ENCODE results near the gene RASGEF1B.

The RASGEF1B gene

DNA sequence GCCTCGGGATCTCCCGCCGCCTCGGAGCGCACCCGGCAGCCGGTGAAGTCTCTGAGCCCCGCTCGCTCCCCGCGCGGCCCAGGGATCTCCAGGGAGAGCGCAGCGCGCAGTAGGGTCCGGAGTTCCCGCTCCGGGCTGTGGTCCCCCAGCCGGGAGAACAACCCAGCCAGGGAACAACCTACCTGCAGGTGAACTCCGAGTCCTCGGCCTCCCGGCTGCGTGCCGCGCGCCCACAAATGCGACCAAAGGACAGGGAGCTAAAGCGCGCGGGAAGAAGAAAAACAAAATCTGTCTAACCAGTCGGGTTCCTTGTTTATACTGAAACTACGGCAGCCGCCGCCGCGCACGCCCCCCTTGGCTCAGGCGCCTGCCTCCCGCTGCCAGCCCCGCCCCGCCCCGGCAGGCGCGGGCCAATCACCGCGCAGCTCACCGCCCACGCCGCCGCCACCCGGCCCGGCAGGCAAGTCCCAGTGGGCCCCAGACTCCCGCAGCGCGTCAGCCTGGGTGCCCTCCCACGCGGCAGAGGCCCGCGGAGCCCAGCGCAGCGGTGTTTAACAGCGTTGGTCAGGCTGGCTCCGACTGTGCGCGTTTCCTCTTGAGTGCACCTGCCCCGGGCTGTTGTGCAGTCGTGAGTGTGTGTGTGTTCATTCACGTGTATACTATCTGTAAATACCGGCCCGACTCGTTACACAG lies at the start of gene RASGEF1B:
RASGEF1B (minus strand) TSS at position 320 of the 693 bp plus-strand sequence. CDS start 12,399 bp downstream, outside the sequence.
- peak; percentile 81 to 91 for DNase-seq (ENCODE audit: low read depth in 2 of 2)

DNA sequence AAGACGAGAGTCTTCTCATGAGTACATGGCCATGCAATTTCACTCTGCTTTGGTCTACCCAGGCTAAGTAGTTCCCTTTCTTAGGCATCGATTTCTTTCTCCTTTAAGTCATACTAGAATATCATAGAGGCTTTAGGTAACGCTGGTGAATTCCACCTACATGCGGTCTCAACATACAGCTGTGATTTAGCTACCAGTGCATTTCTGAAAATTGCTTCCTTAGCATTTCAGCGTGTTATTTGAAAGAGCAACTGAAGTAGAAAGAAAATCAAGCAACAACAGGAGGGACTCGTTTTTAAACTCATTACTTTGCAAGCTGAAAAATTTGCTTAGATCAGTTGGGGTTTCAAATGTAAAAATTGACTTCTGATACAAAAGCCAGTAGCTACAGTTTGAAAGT lies 48.1 kb upstream of the RASGEF1B start:
- DNase-seq (ENCODE audit: low read depth in 2 of 2), result no peak

DNA sequence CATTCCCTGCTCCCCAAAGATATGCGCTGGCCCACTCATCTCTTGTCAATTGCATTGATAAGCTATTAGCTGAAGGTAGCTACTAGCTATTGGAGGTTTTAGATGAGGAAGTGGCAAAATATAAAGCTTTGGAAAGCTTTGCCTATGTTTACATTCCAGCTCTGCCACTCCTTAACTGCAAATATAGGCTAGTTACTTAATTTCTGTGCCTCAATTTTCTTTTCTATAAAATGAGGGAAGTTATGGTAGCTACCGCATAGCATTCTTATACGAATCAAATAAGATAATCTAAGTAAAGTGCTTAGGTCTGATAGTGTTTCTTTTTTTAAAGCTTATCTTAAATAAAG lies 47.7 kb upstream of the RASGEF1B start:
- DNase-seq (ENCODE audit: low read depth in 2 of 2), result no peak

DNA sequence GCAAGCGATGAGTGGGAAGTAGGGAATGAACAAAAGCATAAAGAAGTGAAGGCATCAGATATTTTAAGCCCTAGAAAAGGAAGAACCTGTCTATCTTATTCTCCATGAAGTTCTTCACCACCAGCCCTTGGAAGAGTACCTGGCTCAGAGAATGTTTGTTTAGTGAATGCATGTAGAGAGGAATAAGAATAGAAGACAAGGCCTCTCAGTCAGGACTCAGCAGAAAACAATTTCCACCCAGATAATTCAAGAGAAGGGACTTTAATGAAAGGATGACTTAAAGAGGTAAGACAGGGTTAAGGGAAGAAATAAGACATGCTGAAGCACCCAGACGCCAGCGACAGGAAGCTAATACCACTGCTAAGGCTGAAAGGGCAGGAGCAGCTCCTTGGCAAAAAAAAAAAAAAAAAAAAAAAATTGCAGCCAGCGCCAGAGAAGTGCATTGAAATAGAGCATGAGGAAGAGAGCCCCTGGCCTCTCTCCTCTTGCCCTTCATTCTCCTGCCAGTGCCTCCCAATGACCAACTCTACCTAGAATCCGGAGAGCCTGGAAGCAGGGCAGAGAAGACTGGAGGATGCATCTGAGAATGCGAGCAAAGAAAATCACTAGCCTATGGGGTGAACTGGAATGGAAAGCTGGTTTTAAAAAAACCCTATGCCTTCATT lies 47.2 kb upstream of the RASGEF1B start:
- no peak for DNase-seq (ENCODE audit: low read depth in 2 of 2)

DNA sequence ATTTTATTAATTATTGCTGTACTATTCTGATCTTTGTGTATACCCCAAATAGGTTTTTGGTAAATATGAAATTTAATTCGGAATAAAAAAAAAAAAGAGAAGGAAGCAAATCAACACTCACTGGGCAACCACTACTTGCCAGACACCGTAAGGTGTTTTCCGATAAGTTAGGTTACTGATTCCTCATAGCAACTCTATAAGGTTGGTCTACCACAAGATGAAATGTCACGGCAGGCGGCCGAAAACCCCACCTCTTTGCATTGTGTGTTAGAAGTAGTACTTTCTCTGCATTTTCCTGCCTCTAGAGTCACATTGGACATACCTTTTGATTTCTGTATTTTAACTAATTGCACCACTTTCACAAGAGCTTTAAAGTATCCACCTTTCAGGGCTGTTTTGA lies 44.5 kb upstream of the RASGEF1B start:
- no peak for DNase-seq (ENCODE audit: low read depth in 2 of 2)

DNA sequence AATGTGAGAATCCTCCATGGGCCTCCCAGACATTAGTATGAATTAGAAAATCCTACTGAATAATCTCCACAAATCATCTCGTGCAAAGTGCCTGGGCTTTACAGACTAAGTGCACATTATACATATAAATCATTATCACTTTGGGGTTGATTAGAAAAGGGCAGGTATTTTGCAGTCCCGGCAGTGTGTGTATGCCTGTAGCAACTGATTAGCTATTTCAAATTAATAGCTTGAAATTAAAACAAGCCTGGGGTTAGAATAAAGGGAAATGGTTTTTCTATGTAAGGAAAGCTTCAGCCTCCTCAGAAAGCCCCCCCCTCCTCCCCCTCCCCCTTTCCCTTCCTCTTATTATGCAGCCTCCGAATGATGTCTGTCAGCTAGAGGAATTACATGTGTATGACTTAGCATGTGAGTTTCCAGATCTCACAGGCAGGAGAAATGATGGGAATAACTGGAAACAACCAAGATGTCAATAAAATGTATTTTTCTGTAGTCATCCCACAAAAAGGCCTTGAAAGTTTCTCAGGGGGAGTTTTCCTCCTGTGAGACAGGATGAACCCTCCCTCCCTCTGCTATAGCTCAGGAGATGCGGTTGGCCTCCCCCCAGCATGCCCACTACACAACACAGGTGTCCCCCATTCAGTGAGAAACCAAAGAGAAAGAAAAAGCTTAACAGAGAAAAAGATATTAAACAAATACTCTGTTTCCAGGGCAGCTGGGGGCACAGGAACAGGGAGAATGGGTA lies 41.2 kb upstream of the RASGEF1B start:
- DNase-seq (ENCODE audit: low read depth in 2 of 2), result no peak

DNA sequence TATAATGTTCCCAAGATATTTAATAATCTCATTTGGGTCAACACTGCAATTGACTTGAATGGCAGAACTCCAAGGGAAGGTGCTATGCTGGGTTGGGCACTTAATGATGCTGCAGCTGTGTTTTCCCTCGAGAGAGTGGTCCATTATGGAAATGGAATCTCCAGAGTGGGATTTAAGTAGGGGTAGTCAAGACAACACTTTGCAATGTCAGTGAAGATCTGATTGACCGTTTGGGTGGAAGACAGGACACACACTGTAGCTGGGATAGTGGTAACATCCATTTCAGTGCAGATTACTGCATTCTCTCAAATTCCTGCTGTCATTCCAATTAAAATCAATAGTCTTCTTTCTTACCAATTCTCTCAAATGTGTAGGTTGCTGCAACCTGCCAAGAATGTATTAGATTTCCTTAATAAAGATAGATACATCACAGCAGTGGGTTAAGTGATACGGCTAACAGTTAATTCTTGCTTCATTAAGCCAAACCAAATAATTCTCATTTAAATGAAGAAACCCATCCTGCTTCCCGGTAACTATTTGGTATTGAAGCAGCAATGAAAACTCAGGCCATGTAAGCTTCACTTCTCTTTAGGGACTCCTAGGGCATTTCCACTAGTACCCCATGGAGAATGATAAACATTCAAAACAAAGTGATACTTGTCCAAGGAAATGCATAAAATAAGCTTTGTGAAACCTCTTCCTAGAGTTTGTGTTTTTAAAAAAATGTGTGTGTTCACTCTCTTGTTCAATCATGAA lies 40.5 kb upstream of the RASGEF1B start:
- no peak for DNase-seq (ENCODE audit: low read depth in 2 of 2)

DNA sequence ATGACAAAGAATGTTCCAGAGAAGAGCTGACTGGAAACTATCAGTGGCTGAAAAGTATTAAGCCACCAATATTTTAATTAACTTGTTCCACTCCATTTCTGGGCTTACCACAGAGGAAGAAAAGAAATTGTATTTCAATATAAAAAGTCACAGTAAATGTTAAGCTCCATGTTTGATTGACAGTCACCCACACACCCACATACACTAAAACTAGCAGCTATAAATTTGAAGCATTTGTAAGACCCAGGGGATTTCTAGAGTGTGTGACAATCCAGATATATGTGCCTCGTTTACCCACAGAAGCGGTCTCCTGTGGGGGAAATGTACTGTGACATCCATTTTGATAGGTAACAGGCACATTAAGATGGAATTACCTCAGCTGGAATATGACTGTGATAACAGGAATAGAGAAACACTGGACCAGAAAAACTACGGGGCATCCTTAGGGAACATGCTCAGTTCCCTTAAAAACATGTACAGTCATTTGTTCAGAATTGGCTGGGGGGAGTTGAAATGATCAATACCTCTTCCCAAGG lies 39.0 kb upstream of the RASGEF1B start:
- no peak for DNase-seq (ENCODE audit: low read depth in 2 of 2)

DNA sequence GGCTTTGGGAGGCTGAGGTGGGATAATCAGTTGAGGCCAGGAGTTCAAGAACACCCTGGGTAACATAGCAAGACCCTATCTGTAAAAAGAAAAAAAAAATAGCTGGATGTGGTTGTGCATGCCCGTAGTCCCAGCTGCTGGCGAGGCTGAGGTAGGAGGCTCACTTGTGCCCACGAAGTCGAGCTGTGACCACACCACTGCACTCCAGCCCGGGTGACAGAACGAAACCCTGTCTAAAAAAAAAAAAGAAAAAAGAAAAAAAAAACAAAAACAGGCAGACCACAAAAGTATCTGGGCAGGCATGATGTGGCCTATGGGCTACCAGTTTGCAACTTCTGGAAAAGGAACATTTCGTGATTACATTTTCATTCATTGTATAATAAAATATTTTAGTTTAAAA lies 38.1 kb upstream of the RASGEF1B start:
- no peak for DNase-seq (ENCODE audit: low read depth in 2 of 2)

DNA sequence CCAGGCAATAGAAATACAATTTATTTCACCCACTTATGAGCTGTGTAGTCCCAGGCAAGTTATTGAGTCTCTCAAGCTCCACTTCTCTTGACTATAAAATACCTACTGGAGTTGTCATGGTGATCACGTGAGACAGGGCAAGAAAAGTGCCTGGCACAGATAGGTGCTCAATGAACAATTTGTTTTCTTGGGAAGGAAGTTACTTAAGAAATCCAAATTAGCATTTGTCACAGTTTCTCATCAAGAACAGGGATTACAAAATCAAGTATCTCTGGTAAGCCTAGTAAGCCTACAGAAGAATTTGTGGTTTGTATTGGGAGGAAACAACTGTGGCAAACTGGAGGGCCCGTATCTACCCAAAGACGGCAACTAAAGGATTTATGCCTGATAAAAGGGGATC lies 37.5 kb upstream of the RASGEF1B start:
- DNase-seq (ENCODE audit: low read depth in 2 of 2), result no peak

DNA sequence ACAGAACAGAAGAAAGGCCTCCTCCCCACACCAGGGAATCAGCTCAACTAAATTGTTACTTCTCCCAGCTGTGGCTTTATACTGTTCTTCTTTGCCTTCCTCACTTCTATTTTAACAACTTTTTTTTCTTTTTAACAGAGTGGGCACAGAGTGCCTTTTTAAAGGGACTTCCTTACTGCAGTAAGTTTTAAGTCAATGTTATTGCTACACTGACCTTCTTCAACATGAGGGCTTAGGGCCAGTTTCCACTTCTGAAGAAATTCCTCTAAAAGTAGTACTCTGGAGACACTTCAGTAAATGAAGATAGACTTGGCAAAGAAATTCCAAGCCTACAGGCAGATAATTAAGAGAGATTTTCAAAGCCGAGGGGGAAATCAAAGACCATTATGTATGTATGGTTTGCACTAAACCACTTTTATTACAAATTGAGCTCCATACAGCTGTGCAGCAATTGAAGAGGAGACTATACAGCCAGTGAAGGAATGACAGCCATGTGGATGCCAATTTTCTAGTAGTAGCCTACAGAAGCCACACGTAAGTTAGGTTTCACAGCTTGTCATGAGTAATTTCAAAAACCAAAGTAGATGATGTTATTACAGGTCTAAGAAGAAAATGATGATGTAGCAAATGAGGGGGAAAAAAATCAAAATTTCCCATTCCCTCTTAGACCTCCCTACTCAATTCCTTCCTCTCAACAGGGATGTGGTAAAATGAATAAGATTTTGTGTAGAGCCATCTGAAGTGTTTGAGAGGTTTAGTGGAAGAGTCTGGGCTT lies 36.9 kb upstream of the RASGEF1B start:
- DNase-seq (ENCODE audit: low read depth in 2 of 2), result no peak

DNA sequence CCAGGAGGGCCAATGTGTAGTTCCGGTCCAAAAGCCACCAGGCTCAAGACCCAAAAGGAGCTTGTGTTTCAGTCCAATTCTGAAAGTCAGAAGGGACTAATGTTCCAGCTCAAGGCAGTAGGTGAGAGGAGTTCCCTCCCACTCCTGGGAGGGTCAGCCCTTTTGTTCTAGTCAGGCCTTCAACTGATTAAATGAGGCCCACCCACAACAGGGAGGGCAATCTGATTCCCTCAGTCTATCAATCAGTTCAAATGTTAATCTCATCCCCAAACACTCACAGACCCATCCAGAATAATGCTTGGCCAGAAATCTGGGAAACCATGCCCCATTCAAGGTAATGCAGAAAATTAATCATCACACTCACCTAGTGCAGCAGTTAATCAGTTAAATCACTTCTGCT lies 35.8 kb upstream of the RASGEF1B start:
- no peak for DNase-seq (ENCODE audit: low read depth in 2 of 2)

DNA sequence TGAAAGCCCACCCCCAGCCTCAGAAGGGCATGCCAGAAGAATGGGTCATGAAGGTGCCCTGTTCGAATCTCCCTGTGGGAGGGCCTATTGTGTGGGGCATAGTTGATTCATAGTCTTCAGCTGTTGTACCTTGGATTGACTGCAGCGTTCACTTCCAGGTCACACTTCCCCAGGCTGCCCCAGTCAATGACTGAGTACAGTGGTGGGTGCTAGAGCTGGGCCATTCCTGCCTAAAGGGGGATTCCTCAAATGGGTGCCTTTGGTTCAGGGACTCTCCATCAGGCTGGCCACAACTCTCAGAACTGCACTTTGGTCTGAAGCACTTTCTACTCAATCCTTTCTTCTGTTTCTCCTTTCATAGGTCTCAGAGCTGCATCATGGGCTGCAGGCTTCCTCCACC lies 35.0 kb upstream of the RASGEF1B start:
- DNase-seq (ENCODE audit: low read depth in 2 of 2), result no peak

DNA sequence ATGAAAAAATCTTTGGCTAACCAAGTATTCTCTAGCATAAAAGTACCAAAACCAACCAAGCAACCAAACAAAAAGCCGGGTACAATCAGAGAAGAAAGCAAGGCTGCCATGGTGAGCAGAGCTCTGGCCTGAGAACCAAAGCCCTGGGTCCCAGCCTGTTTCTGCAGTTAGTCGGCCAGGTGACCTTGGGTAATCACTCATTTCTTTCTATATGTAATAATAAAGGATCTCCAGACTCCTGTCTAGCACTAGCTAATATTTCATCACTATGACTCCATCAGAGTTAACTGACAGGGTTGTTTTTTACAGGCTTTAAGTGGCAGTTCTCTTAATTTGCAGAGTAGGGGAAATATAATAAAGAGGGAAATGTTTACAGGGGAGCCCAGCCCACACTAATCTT lies 34.0 kb upstream of the RASGEF1B start:
- no peak for DNase-seq (ENCODE audit: low read depth in 2 of 2)

DNA sequence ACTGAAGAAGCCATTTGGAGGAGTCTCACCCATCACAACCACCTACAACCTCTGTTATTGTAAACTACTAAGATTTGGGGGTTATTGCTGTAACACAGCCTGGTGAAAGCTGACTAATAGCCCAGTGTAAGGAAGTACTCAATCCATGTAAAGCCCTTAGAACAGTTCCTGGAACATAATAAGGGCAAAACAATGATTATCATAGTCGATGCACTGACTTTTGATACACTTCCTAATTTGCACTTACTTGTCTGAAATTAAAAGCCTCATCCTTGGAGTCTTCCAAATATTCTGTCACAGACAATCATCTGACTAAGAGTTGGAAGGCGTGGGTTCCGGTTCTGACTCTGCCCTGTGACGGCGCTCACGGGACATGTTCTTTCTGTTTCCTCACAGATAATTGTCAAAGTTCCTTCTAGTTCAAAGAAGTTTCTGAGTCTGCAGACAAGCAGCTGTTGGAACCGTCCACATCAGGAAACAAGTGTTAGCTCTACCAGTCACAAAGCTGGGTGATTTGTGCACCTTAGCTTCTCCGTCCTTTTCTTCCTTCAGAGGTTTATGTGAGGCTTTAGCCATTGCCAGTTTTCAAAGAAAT lies 33.4 kb upstream of the RASGEF1B start:
- peak; percentile 27 to 33 for DNase-seq (ENCODE audit: low read depth in 2 of 2)

DNA sequence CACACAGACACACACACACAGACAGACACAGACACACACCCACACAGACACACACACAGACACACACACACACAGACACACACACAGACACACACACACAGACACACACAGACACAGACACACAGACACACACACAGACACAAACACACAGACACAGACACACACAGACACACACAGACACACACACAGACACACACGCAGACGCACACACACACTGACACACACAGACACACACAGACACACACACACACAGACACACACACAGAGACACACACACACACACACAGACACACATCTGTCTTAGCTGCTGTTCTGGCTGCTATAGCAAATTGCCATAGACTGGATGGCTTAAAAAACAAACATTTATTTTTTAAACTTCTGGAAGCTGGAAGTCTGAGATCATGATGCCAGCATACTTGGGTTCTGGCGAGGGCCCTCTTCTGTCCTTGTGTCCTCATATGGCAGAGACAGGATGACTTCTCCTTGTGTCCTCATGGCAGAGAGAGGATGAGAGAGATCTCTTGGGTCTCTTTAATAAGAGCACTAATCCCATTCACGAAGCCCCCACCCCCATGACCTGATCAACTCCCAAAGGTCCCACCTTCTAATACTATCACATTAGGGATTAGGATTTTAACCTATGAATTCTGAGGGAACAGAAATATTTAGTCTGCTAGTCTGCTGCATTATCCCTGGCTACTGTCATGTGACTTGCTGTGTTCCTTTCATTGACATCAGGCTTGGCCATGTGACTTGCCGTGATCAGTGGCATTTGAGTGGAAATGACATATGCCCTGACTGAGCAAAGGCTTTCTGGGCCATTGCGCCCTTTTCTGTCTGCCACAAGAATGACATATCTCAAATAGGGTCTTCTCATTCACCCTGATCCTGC lies 32.7 kb upstream of the RASGEF1B start:
- DNase-seq (ENCODE audit: low read depth in 2 of 2), result no peak

DNA sequence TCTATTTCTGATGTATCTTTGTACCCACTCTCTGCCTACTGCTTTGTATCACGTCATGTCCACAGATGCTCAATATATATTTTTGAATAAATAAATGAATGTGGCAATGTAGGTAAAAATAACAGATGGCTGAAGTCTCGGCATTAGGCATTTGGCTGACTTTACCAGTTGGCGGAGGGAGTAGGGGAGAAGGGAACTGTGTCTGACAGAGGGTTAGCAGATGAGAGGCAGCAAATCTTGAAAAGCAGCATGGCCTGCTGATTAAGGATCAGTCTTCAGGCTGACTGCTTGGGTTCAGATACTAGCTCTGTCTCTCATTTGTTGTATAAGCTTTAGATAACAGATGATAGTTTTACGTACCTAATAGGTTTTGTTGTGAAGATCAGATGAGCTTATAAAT lies 31.9 kb upstream of the RASGEF1B start:
- DNase-seq (ENCODE audit: low read depth in 2 of 2), result no peak

DNA sequence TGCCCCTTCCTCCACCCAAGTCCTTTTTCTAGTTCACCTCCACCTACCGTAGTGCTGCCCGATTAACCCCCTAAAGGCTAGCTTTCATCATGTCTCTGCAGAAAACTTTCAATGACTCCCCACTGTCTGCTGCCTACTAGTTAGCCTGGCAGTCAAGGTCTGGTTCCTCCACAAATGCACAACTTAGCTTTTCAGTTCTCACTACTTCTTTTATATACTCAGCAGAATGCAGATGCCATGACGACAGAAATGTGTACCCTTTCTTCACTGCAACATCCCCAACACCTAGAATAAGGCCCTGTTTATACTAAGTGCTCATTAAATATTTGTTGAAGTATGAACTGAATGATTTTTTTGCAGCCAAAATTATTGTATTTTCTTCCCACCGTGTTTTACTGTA lies 30.9 kb upstream of the RASGEF1B start:
- DNase-seq (ENCODE audit: low read depth in 2 of 2), result no peak

DNA sequence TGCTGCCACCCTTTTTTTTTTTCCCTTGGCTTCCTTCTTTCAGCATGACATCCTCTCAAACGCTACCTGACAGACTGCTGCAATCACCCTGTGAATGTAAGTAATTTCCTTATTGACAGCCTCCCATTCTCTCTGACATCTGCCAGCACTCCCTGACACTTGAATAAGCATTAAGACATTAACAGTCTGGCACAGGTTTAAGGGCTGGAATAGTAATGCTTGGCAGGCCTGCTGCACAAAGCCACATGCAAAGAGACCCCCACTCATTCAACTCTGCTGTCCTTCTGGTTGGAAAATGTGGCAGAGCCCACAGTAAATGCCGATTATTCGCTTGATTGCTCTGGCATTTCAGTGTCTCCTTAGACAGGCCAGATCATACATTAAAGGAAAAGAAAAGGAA lies 28.1 kb upstream of the RASGEF1B start:
- DNase-seq (ENCODE audit: low read depth in 2 of 2), result no peak

DNA sequence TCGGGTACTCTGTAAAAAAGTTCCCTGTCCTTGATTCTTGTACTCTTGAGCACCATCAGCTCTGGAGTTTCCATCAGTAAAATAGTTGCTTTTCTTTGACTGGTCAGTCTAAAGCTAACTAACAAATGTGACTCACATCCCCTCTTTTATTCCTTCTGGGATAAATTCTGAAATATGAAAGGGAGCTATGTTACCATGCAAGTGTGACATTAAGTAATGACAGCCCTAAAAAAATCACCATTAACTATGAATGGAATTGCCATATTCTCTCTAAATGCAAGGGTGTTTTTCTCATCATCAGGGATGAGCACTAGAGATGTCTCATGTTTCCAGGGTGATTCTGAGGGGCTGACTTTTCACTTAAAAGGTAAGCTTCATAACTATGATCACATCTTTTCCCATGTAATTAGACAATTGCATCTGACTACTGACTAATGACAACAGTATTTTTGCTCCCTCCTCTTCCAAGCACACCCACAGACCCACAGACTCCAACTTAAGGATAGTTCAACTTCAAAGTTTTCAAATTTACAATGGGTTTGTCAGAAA lies 26.9 kb upstream of the RASGEF1B start:
- no peak for DNase-seq (ENCODE audit: low read depth in 2 of 2)
